Natural killer cell (primary cell): Measurements from ENCODE around the gene BLOC1S4. TPM values are rescaled to one million over a fixed set of nuclear protein-coding genes. Genes with fewer than 3 reads are reported as not detected.

Experiments used
- ATAC-seq, 3 donors: fragments of 150-1000 bp in 2 of 3; fragments of 200-7000 bp in 1 of 3; cut with Tn5 transposase; 1 replicate in 1 of 3; 2 replicates in 2 of 3; pipeline ENCODE4 v1.10.0; 2021; ENCODE audit warnings: mild to moderate bottlenecking in 2 of 3, moderate library complexity in 2 of 3
- DNase-seq, 2 donors: peaks; one replicate each; pipeline versions ENCODE4 v3.0.0 to v3.0.0-alpha.2; 2013 to 2021; ENCODE audit warnings: mixed read lengths in 1 of 2
- H3K27ac ChIP-seq: one replicate; pipeline ENCODE4 v1.5.1; 2013; ENCODE audit warnings: mild to moderate bottlenecking, low read length
- H3K27me3 ChIP-seq: one replicate; pipeline ENCODE4 v1.6.1; 2013; ENCODE audit warnings: low read length; ENCODE audit not compliant: control insufficient read depth, insufficient read depth
- H3K36me3 ChIP-seq: one replicate; pipeline ENCODE4 v1.6.1; 2013; ENCODE audit warnings: low read length; ENCODE audit not compliant: control insufficient read depth, insufficient read depth
- H3K4me1 ChIP-seq: one replicate; pipeline ENCODE4 v1.6.1; 2013; ENCODE audit warnings: low read length; ENCODE audit not compliant: control insufficient read depth, insufficient read depth
- H3K4me3 ChIP-seq: one replicate; pipeline ENCODE4 v1.5.1; 2013; ENCODE audit warnings: low read length
- H3K9me3 ChIP-seq: one replicate; pipeline ENCODE4 v1.6.1; 2013; ENCODE audit warnings: low read length; ENCODE audit not compliant: control insufficient read depth, insufficient read depth
- H3K27ac Mint-ChIP-seq, 2 donors: one replicate each; pipeline ENCODE4 v1.8.0; 2022; ENCODE audit warnings: mild to moderate bottlenecking in 2 of 2, mixed read lengths in 2 of 2, moderate library complexity in 1 of 2
- H3K27me3 Mint-ChIP-seq, 2 donors: one replicate each; pipeline ENCODE4 v1.8.0; 2022; ENCODE audit warnings: low read depth in 2 of 2, mixed read lengths in 2 of 2
- H3K36me3 Mint-ChIP-seq: one replicate; pipeline ENCODE4 v1.8.0; 2022; ENCODE audit warnings: mixed read lengths
- H3K4me1 Mint-ChIP-seq, 2 donors: one replicate each; pipeline ENCODE4 v1.8.0; 2022; ENCODE audit warnings: mixed read lengths in 2 of 2
- H3K4me3 Mint-ChIP-seq: one replicate; pipeline ENCODE4 v1.8.0; 2022; ENCODE audit warnings: mild to moderate bottlenecking, moderate library complexity, mixed read lengths
- H3K9me3 Mint-ChIP-seq, 2 donors: one replicate each; pipeline ENCODE4 v1.8.0; 2022; ENCODE audit warnings: mixed read lengths in 2 of 2
- CTCF ChIP-seq: fragments of 200-600 bp; IDR thresholded peaks from one replicate; pipeline ENCODE4 v1.8.0; 2022; ENCODE audit warnings: antibody characterized with exemption
- WGBS: methylation state at CpG from one replicate; pipeline ENCODE4 v1.1.7; 2013; ENCODE audit warnings: missing lambda C conversion rate; ENCODE audit not compliant: insufficient coverage; 5-methylcytosine and 5-hydroxymethylcytosine counted together
- intact Hi-C: fragments of 100-400 bp; cut with micrococcal nuclease; formaldehyde crosslinking; loops from one replicate; pipeline ENCODE4 v1.14.2; 2022
- total RNA-seq, 4 donors: library from RNA; stranded (reverse); fragments of 120-200 nt in 1 of 4; gene quantifications; one replicate each; pipeline versions ENCODE4 v1.2.3 to v1.2.4, GENCODE V29; 2013 to 2022

The BLOC1S4 gene
- total RNA-seq, 3 donors from 2014 or later (not counting 1 experiment from before 2014, with no cell fraction given) = 18.9 to 20.1 (median 20.0) TPM

DNA sequence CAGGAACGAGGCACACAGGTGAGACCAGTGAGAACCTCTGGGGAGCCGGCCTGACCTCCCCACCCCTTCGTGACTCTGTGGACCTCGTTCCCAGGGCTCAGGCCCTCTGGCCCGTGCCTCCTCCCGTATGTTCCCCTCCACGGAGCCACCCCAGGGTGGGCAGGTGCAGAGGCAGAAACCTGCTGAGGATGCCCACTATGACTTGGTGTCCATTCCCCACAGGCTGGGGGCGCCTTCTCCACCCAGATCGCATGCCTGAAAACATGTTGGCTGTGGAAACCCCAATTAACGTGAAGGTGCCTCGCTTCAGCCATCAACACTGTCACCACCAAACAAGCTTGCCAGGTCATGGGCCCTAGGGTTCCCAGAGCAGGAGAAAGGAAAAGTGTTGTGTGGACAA lies 27.0 kb downstream of the BLOC1S4 start:
- no peak for TF ChIP-seq CTCF
- no peaks in the 10 kb centered on the region for H3K9me3 ChIP-seq
- intact Hi-C loops = no loop called here
- ATAC-seq = no peak
- no peaks in the 10 kb centered on the region for H3K27me3 ChIP-seq
- no peaks in the 10 kb centered on the region for H3K36me3 ChIP-seq
- no peak overlapping the region for H3K4me3 ChIP-seq
- Mint-ChIP-seq H3K4me1 (no peaks in the 10 kb centered on the region), H3K36me3 (no peaks in the 10 kb centered on the region), H3K27me3 (no peaks in the 10 kb centered on the region), H3K4me3 (no peak overlapping the region), H3K9me3 (no peaks in the 10 kb centered on the region), H3K27ac (no peak overlapping the region)
- no peak for DNase-seq
- 79% methylated on average over 11 of the region's 11 CpGs for whole genome bisulfite sequencing
- H3K4me1 ChIP-seq = no peaks in the 10 kb centered on the region
- no peak overlapping the region for H3K27ac ChIP-seq

DNA sequence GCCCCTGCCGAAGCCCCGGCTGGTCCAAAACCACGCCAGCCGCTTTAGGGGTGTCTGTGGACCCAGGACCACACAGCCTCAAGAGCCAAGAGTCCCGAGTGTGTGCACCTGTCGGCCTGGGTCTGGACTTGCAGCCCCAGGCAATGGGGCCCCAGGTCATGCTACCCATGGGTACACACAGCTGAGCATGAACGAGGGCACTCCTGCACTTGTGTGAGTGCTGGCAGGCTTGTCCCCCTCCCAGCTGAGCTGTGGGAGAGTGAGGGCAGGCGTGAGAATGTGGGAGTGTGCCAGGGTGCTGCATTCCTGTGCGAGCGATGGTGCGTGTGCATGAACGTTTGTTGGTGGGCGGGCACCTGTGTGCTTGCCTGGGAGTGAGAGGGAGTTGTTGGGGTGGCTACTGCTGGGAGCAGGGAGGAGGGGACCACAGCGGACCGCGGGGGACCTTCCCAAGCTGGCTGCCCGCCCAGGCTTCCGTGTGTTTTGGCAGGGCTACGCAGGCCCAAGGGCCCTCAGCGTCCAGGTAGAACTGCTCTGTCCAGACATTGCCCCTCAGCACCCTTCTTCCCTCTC lies 30.8 kb downstream of the BLOC1S4 start:
- DNase-seq (no peak), ATAC-seq (no peak)
- 91% methylated on average over 20 of the region's 20 CpGs for WGBS
- Mint-ChIP-seq H3K36me3 (no peaks in the 10 kb centered on the region), H3K9me3 (no peaks in the 10 kb centered on the region), H3K27me3 (no peaks in the 10 kb centered on the region), H3K4me3 (no peak overlapping the region), H3K4me1 (peaks cover 6% of the 10 kb centered on the region in 2 donors), H3K27ac (no peak overlapping the region)
- Histone ChIP-seq H3K9me3 (no peaks in the 10 kb centered on the region), H3K4me3 (no peak overlapping the region), H3K27ac (no peak overlapping the region), H3K36me3 (no peaks in the 10 kb centered on the region), H3K4me1 (peaks cover 10% of the 10 kb centered on the region), H3K27me3 (no peaks in the 10 kb centered on the region)
- TF ChIP-seq CTCF = no peak
- intact Hi-C loops = no loop called here

DNA sequence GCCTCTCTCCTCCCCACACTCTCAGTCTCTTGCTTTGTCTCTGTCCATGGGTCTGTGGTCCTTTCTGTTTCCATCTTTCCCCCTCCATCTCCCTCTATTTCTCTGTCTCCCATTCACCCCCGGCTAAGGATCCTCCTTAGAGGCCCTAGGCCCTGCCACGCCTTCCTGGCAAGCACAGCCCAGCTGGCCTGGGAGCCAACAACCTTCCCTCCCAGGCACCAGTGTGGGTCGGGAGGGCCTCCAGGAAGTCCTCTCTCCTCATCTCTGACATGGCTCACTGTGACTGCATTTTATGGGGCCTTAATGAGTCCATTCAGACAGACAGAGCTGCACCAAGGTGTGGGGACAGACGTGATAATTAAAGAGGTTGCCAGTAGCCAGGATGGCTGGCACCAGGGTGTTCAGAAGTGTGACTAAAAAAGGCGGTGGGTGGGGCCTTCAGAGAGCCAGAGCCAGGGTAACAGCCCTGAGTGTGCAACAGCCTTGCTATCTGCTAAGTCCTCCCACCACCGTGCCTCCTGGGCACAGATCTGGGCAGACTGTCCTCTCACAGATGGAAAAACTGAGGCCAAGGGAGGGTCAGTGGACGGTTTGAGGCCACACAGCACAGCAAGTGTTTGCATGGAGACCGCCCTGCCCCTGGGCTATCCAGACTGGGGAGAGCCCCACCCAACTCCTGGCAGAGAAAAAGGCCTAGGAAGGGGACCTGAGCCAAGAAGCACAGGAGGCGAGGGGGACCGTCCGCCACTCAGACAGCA lies 31.5 kb downstream of the BLOC1S4 start:
- H3K36me3 ChIP-seq = no peaks in the 10 kb centered on the region
- TF ChIP-seq CTCF = no peak
- no peak overlapping the region for H3K4me3 Mint-ChIP-seq
- no peak overlapping the region for H3K27ac ChIP-seq
- no peaks in the 10 kb centered on the region for H3K27me3 ChIP-seq
- no peaks in the 10 kb centered on the region for H3K27me3 Mint-ChIP-seq
- H3K4me1 Mint-ChIP-seq = peaks cover 9 to 11% of the 10 kb centered on the region in 2 donors
- WGBS = 92% methylated on average over 11 of the region's 11 CpGs
- H3K4me1 ChIP-seq = peaks cover 11% of the 10 kb centered on the region
- intact Hi-C loops = no loop called here
- H3K9me3 Mint-ChIP-seq = no peaks in the 10 kb centered on the region
- H3K27ac Mint-ChIP-seq = no peak overlapping the region
- H3K36me3 Mint-ChIP-seq = no peaks in the 10 kb centered on the region
- H3K9me3 ChIP-seq = no peaks in the 10 kb centered on the region
- DNase-seq (no peak), ATAC-seq (no peak)
- no peak overlapping the region for H3K4me3 ChIP-seq
